A673 (cell line): ENCODE data around the gene HERC5. TPM values are rescaled to one million over a fixed set of nuclear protein-coding genes. Genes with fewer than 3 reads are reported as not detected.

Experiments
- BruUV-seq: library from RNA; stranded (reverse); fragments of 400-500 nt; replicated peaks from 2 replicates; lab custom pipeline; 2021; lab: Mats Ljungman, UMichigan
- CTCF ChIA-PET: fragments of 300-600 bp; sonication (Branson Sonifier 250); formaldehyde crosslinking; loops from one replicate; lab custom pipeline; 2022; ENCODE audit warnings: antibody characterized with exemption; lab: Charles Lee
- POLR2A ChIA-PET: fragments of 300-600 bp; sonication (Branson Sonifier 250); formaldehyde crosslinking; loops from one replicate; lab custom pipeline; 2022; ENCODE audit warnings: antibody characterized with exemption; ENCODE audit not compliant: low non-redundant PET; lab: Charles Lee
- DNase-seq: peaks from one replicate; pipeline ENCODE4 v3.0.0-alpha.2; 2015; ENCODE audit warnings: low spot score
- H3K27ac ChIP-seq: fragments of 200-600 bp; sonication (generic); 2 replicates; pipeline ENCODE4 v1.5.1; 2016; ENCODE audit warnings: mixed run types, low read depth, mild to moderate bottlenecking, mixed read lengths, antibody characterized with exemption, low read length; ENCODE audit not compliant: poor library complexity, severe bottlenecking
- H3K27me3 ChIP-seq: fragments of 200-600 bp; sonication (generic); replicated peaks from 2 replicates; pipeline ENCODE4 v1.6.1; 2017; ENCODE audit warnings: mixed run types, low read depth, mild to moderate bottlenecking, mixed read lengths, antibody characterized with exemption, low read length; ENCODE audit not compliant: insufficient read depth, poor library complexity
- H3K36me3 ChIP-seq: fragments of 200-600 bp; sonication (generic); 2 replicates; pipeline ENCODE4 v1.6.1; 2016; ENCODE audit warnings: mixed run types, mild to moderate bottlenecking, mixed read lengths, antibody characterized with exemption, low read length; ENCODE audit not compliant: insufficient read depth, poor library complexity, severe bottlenecking
- H3K4me1 ChIP-seq: fragments of 200-600 bp; sonication (generic); 2 replicates; pipeline ENCODE4 v1.6.1; 2017; ENCODE audit warnings: mixed run types, mild to moderate bottlenecking, mixed read lengths, antibody characterized with exemption, low read length; ENCODE audit not compliant: insufficient read depth, poor library complexity, severe bottlenecking
- H3K4me3 ChIP-seq: fragments of 200-600 bp; sonication (generic); 2 replicates; pipeline ENCODE4 v1.5.1; 2016; ENCODE audit warnings: low read depth, mixed run types, mild to moderate bottlenecking, mixed read lengths, low read length; ENCODE audit not compliant: poor library complexity, severe bottlenecking
- H3K9me3 ChIP-seq: fragments of 200-600 bp; sonication (generic); 2 replicates; pipeline ENCODE4 v1.6.1; 2016; ENCODE audit warnings: mixed run types, low read depth, mild to moderate bottlenecking, mixed read lengths, antibody characterized with exemption, low read length; ENCODE audit not compliant: poor library complexity, severe bottlenecking
- CTCF ChIP-seq: fragments of 300-800, 200-600 bp; sonication (generic); conservative IDR thresholded peaks from 2 replicates; pipeline ENCODE4 v1.5.1; 2017; ENCODE audit warnings: low read depth, mild to moderate bottlenecking, antibody characterized with exemption, low read length, moderate library complexity, mixed read lengths
- EZH2 ChIP-seq: fragments of 200-600 bp; sonication (generic); IDR thresholded peaks from 2 replicates; pipeline ENCODE4 v1.6.1; 2017; ENCODE audit warnings: borderline replicate concordance, low read depth, mild to moderate bottlenecking, mixed read lengths, antibody characterized with exemption, low read length; ENCODE audit not compliant: poor library complexity, severe bottlenecking
- intact Hi-C: fragments of 100-400 bp; cut with micrococcal nuclease; formaldehyde crosslinking; loops from one replicate; pipeline ENCODE4 v1.10.0; 2022; ENCODE audit not compliant: unreplicated experiment
- total RNA-seq: library from RNA; stranded (reverse); gene quantifications from 2 replicates; pipeline ENCODE4 v1.2.3, GENCODE V29; 2021

HERC5 gene
- total RNA-seq, 1 experiment from 2014 or later, result 0.54 TPM

- Histone ChIP-seq H3K36me3 (no peaks in the 10 kb centered on the region), H3K27me3 (no peaks in the 10 kb centered on the region), H3K27ac (no peak overlapping the region), H3K4me3 (no peak overlapping the region), H3K4me1 (no peaks in the 10 kb centered on the region), H3K9me3 (no peaks in the 10 kb centered on the region)
- no TSS peak for BruUV-seq
- ChIA-PET POLR2A (no interaction called here), CTCF (no interaction called here)
- intact Hi-C loops, result no loop called here
- no peak for DNase-seq
- TF ChIP-seq CTCF, result no peak
- no peak for TF ChIP-seq EZH2
Observed at GRCh38 chr4:88481537-88481936, 24.6 kb downstream of the HERC5 start.

GRCh38 chr4:88489100-88489761, 32.3 kb downstream of the HERC5 start:
- H3K4me3 ChIP-seq, result no peak overlapping the region
- no TSS peak for BruUV-seq
- H3K27me3 ChIP-seq, result no peaks in the 10 kb centered on the region
- DNase-seq, result no peak
- no peaks in the 10 kb centered on the region for H3K36me3 ChIP-seq
- no peak for TF ChIP-seq CTCF
- no peak for TF ChIP-seq EZH2
- H3K9me3 ChIP-seq, result no peaks in the 10 kb centered on the region
- no peaks in the 10 kb centered on the region for H3K4me1 ChIP-seq
- ChIA-PET POLR2A (no interaction called here), CTCF (no interaction called here)
- no peak overlapping the region for H3K27ac ChIP-seq
- intact Hi-C loops, result no loop called here

GRCh38 chr4:88497859-88498409, 41.0 kb downstream of the HERC5 start:
- CTCF ChIA-PET, result no interaction called here
- Histone ChIP-seq H3K4me3 (no peak overlapping the region), H3K4me1 (no peaks in the 10 kb centered on the region), H3K36me3 (no peaks in the 10 kb centered on the region), H3K9me3 (no peaks in the 10 kb centered on the region), H3K27me3 (no peaks in the 10 kb centered on the region), H3K27ac (no peak overlapping the region)
- no TSS peak for BruUV-seq
- intact Hi-C loops, result no loop called here
- DNase-seq, result no peak
- TF ChIP-seq CTCF (no peak), EZH2 (no peak)
- POLR2A ChIA-PET, result no interaction called here
